ENCODE data around the gene RNF187. TPM values are rescaled to one million over a fixed set of nuclear protein-coding genes. Genes with fewer than 3 reads are reported as not detected.

Gene RNF187
- total RNA-seq, 1 donor from 2014 or later: 17.2 TPM

DNA sequence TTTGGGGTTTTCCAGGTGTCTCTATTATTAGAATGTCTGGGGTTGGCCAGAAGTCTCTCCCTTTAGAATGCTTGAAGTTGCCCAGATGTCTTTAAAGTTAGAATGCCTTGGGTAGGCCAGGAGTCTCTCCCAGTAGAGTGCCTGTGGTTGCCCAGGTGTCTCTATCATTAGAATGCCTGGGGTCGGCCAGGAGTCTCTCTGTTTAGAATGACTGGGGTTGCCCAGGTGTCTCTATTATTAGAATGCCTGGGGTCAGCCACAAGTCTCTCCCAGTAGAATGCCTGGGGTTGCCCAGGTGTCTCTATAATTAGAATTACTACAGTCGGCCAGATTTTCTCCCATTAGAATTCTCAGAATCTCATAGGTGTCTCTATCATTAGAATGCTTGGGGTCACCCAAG lies 55.2 kb downstream of the RNF187 start:
- Histone ChIP-seq H3K36me3 (ENCODE audit: control insufficient read depth in 3 of 3, insufficient read depth in 3 of 3, low read length in 3 of 3) (no peaks in the 10 kb centered on the region), H3K4me1 (ENCODE audit: control insufficient read depth in 3 of 3, insufficient read depth in 3 of 3, low read length in 3 of 3) (peaks cover 0 to 4% (median 0%) of the 10 kb centered on the region in 3 donors), H3K9me3 (ENCODE audit: control insufficient read depth in 3 of 3, low read length in 3 of 3) (no peaks in the 10 kb centered on the region), H3K9ac (ENCODE audit: low read depth in 1 of 3, low read length in 3 of 3) (no peak overlapping the region), H3K27ac (ENCODE audit: low read depth, low read length) (no peak overlapping the region), H3K27me3 (ENCODE audit: control insufficient read depth in 3 of 3, insufficient read depth in 3 of 3, low read length in 3 of 3) (peaks cover 0 to 10% (median 0%) of the 10 kb centered on the region in 3 donors), H3K4me3 (ENCODE audit: low read length in 3 of 3) (no peak overlapping the region)

DNA sequence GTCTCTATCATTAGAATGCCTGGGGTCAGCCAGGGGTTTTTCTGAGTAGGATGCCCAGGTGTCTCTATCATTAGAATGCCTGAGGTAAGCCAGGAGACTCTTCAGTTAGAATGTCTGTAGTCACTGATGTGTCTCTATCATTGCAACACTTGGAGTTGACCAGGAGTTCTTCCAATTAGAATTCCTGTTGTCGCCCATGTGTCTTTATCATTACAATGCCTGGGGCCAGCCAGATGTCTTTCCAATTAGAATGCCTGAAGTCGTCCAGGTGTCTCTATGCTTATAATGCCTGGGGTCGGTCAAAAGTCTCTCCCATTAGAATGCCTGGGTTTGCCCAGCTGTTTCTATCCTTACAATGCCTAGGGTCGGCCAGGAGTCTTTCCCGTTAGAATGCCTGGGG lies 55.8 kb downstream of the RNF187 start:
- H3K4me1 ChIP-seq (ENCODE audit: control insufficient read depth in 3 of 3, insufficient read depth in 3 of 3, low read length in 3 of 3): peaks cover 0 to 4% (median 0%) of the 10 kb centered on the region in 3 donors
- no peak overlapping the region for H3K4me3 ChIP-seq (ENCODE audit: low read length in 3 of 3)
- H3K36me3 ChIP-seq (ENCODE audit: control insufficient read depth in 3 of 3, insufficient read depth in 3 of 3, low read length in 3 of 3): no peaks in the 10 kb centered on the region
- H3K27me3 ChIP-seq (ENCODE audit: control insufficient read depth in 3 of 3, insufficient read depth in 3 of 3, low read length in 3 of 3): peaks cover 0 to 10% (median 0%) of the 10 kb centered on the region in 3 donors
- no peak overlapping the region for H3K27ac ChIP-seq (ENCODE audit: low read depth, low read length)
- H3K9me3 ChIP-seq (ENCODE audit: control insufficient read depth in 3 of 3, low read length in 3 of 3): no peaks in the 10 kb centered on the region
- no peak overlapping the region for H3K9ac ChIP-seq (ENCODE audit: low read depth in 1 of 3, low read length in 3 of 3)

DNA sequence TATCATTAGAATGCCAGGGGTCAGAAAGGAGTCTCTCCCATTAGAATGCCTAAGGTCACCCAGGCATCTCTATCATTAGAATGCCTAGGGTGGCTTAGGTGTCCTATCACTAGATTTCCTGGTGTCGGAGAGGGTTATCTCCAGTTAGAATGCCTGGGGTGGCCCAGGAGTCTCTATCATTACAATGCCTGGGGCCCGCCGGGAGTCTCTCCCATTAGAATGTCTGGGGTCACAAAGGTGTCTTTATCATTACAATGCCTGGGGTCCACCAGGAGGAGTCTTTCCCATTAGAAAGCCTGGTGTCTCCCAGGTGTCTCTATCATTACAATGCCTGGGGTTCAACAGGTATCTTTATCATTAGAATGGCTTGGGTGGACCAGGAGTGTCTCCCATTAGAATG lies 56.2 kb downstream of the RNF187 start:
- H3K4me1 ChIP-seq (ENCODE audit: control insufficient read depth in 3 of 3, insufficient read depth in 3 of 3, low read length in 3 of 3): peaks cover 0 to 4% (median 0%) of the 10 kb centered on the region in 3 donors
- no peaks in the 10 kb centered on the region for H3K36me3 ChIP-seq (ENCODE audit: control insufficient read depth in 3 of 3, insufficient read depth in 3 of 3, low read length in 3 of 3)
- no peak overlapping the region for H3K27ac ChIP-seq (ENCODE audit: low read depth, low read length)
- no peaks in the 10 kb centered on the region for H3K9me3 ChIP-seq (ENCODE audit: control insufficient read depth in 3 of 3, low read length in 3 of 3)
- H3K27me3 ChIP-seq (ENCODE audit: control insufficient read depth in 3 of 3, insufficient read depth in 3 of 3, low read length in 3 of 3): peaks cover 0 to 13% (median 0%) of the 10 kb centered on the region in 3 donors
- no peak overlapping the region for H3K4me3 ChIP-seq (ENCODE audit: low read length in 3 of 3)
- no peak overlapping the region for H3K9ac ChIP-seq (ENCODE audit: low read depth in 1 of 3, low read length in 3 of 3)

DNA sequence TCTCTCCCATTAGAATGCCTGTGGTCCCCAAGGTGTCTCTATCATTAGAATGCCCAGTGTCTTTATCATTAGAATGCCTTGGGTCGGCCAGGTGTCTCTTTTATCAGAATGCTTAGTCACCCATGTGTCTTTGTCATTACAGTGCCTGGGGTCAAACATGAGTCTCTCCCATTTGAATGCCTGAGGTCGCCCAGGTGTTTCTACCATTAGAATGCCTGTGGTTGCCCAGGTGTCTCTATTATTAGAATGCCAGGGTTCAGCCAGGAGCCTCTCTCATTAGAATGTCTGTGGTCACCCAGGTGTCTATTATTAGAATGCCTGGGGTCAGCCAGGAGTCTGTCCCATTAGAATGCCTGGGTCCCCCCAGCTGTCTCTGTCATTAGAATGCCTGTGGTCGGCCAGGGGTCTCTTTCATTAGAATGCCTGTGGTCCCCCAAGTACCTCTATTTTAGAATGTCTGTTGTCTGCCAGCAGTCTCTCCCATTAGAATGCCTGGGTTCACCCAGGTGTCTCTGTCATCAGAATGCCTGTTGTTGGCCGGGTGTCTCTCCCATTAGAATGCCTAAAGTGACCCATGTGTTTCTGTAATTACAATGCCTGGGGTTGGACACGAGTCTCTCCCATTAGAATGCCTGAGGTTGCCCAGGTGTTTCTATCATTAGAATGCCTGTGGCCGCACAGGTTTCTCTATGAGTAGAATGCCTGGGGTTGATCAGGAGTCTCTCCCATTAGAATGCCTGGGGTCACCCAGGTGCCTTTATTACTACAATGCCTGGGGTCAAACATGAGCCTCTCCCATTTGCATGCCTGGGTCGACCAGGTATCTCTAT lies 57.1 kb downstream of the RNF187 start:
- Histone ChIP-seq H3K4me3 (ENCODE audit: low read length in 3 of 3) (no peak overlapping the region), H3K27ac (ENCODE audit: low read depth, low read length) (no peak overlapping the region), H3K27me3 (ENCODE audit: control insufficient read depth in 3 of 3, insufficient read depth in 3 of 3, low read length in 3 of 3) (peaks cover 0 to 13% (median 0%) of the 10 kb centered on the region in 3 donors), H3K4me1 (ENCODE audit: control insufficient read depth in 3 of 3, insufficient read depth in 3 of 3, low read length in 3 of 3) (peaks cover 0 to 4% (median 0%) of the 10 kb centered on the region in 3 donors), H3K9ac (ENCODE audit: low read depth in 1 of 3, low read length in 3 of 3) (no peak overlapping the region), H3K9me3 (ENCODE audit: control insufficient read depth in 3 of 3, low read length in 3 of 3) (no peaks in the 10 kb centered on the region), H3K36me3 (ENCODE audit: control insufficient read depth in 3 of 3, insufficient read depth in 3 of 3, low read length in 3 of 3) (no peaks in the 10 kb centered on the region)

DNA sequence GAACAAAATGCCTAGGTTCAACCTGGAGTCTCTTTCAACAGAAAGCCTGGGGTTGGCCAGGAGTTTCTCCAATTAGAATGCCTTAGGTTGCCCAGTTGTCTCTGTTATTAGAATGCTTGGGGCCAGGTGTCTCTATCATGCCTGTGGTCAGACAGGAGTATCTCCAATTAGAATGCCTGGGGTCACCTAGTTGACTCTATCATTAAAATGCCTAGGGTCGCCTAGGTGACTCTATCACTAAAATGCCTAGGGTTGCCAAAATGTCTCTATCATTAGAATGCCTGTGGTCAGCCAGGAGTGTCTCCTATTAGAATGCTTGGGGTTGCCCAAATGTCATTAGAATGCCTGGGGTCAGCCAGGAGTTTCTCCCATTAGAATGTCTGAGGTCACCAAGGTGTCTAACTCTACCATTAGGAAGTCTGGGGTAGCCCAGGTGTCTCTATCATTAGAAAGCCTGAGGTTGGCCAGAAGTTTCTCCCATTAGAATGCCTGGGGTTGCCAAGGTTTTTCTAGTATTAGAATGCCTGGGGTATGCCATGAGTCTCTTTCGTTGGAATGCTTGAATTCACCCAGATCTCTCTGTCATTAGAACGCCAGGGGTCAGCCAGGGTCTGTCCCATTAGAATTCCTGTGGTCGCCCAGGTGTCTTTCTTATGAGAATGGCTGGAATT lies 57.9 kb downstream of the RNF187 start:
- H3K9me3 ChIP-seq (ENCODE audit: control insufficient read depth in 3 of 3, low read length in 3 of 3): no peaks in the 10 kb centered on the region
- peaks cover 0 to 13% (median 0%) of the 10 kb centered on the region in 3 donors for H3K27me3 ChIP-seq (ENCODE audit: control insufficient read depth in 3 of 3, insufficient read depth in 3 of 3, low read length in 3 of 3)
- H3K9ac ChIP-seq (ENCODE audit: low read depth in 1 of 3, low read length in 3 of 3): no peak overlapping the region
- H3K36me3 ChIP-seq (ENCODE audit: control insufficient read depth in 3 of 3, insufficient read depth in 3 of 3, low read length in 3 of 3): no peaks in the 10 kb centered on the region
- peaks cover 0 to 4% (median 0%) of the 10 kb centered on the region in 3 donors for H3K4me1 ChIP-seq (ENCODE audit: control insufficient read depth in 3 of 3, insufficient read depth in 3 of 3, low read length in 3 of 3)
- no peak overlapping the region for H3K4me3 ChIP-seq (ENCODE audit: low read length in 3 of 3)
- H3K27ac ChIP-seq (ENCODE audit: low read depth, low read length): no peak overlapping the region

Small RNAs within 50 kb of the gene (small RNA-seq; reads per million reads assigned to genes)
- not detected for gene MIR4666A

Other genes starting within 250 kb of the RNF187 start
- gene TRIM11, start 80.5 kb upstream of the RNF187 start, total RNA-seq: 6.3 TPM
- gene TRIM17, start 70.5 kb upstream of the RNF187 start, total RNA-seq: 0.52 TPM
- gene RHOU, start 248.1 kb downstream of the RNF187 start, total RNA-seq: 16.7 TPM

Data from skeletal muscle tissue (tissue), 5 donors.